ENCODE data around the gene SPAG7. TPM values are rescaled to one million over a fixed set of nuclear protein-coding genes. Genes with fewer than 3 reads are reported as not detected.
A peak's percentile ranks its signal among the peaks of the same experiment; 100 is the strongest.

SPAG7 gene
- total RNA-seq, 1 donor from 2014 or later, result 40.2 TPM

DNA sequence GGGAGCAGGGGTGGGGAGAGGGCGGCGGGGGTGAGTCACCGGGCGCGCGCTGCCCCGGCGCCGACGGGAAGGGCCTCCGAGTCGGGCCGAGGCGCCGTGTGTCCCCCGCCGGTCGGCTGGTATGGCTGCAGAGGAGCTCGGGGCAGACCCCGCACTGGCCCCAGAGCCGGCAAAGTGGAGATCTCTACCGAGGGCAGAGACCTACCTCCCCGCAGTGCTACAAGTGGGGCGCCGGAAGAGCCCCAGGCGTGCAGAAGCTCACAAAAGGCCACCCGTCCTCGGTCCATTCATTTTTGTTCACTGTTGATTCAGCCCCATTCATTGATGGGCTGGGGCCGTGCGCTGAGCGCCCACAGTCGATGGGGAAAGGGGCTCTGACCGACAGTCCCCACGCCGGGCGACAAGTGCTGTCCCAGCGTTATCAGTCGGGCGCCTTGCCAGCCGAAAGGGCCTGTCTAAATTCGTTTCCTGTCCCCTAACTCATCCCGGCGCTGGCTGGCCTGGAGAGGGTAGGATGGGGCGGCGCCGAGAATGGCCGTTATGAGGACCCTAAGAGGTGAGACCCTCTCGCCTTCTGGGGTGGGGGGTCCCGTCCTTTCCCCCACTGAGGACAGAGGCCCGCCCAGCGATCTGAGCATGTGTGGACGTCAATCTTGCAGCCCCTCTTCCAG, 17.4 kb downstream of the SPAG7 start:
- DNase-seq (ENCODE audit: low spot score), result peak; percentile 41

DNA sequence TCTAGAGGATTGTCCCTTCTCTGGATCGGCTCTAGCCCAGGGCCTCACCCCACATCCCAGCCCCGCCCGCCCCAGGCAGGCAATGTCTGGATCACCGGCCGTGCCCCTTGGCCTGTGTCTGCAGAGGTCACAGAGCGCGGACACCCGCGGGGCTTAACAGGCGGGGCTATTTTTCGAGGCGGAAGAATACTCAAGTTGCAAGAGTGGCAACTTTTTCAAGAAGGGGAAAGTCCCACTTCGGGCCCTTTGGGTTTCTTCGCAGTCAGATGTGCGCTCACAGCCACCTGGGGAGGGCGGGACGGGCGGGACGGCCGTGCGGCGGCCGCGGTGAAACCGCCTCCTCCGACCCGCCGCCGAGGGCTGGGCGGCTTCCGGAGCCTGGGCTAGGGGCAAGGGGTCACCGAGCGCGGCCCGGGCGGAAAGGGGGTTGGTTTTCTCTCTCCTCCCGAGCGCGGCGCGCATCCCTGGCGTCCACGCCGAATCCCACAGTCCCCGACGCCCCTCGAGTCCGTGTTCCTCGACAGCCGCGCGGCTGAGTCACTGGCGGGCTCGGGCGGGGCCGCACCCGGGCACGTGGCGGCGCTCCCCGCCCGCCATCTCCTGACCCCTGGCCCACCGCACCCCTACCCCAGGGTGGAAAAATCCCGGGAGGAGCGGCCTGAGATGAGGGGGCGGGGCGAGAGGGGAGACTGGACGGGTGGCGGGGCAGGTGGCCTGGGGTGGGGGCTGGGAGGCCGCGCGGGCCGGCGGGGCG, 18.1 kb downstream of the SPAG7 start:
- DNase-seq (ENCODE audit: low spot score), result peak; percentile 77

DNA sequence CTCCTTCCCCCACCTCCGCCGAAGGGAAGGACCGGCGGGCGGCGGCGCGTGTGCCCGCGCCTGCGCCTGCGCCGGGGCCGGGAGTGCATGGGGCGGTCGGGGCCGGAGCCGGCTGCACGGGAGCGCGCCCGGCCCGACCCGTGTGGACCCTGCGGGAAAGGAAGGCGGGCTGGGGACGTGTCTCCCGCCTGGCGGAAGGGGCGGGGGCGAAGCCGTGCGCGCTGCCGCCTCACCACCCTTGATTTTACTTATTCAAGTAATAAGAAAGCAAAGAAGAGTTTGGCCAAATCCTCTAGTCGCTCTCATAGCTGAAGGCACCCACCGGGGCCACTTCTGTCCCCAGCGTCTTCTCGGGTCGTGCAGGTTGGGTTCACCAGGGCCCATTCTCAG, 18.7 kb downstream of the SPAG7 start:
- peak; percentile 95 for DNase-seq (ENCODE audit: low spot score)

DNA sequence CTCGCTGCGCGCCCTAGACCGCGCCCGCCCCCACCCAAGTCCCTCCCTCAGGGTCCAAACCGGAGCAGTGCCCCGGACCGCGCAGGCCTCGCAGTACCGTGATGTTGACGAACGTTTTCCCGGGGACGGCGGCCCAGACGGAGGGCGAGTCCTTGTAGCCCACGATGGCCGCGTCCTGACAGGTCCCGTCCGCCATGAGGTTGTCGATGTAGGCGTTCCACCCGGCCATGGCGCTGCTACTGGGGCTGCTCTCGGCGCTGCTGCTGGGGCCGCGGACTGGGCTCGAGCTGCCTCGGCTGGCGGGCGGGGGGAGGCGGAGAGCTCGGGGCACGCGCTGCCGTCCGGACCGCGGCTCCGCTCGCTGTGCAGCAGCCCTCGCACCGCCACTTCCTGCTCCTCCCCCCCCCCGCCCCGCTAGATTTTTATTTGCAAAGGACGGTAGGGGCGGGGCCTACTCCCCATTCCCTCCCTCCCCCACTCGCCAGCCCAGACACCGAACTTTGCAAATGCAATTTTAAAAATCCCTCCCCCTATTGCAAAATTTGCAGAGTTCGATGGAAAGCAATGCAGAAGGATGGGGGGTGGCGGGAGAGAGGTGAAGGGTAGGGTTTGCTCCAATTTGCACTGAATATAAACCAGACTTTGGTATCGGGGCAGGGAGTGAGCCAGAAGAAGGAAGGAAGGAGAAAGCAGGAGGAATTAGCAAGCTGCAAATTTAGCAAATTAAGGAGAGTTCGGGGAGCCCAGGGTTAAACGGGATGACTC, 19.3 kb downstream of the SPAG7 start, which contains the start of gene PFN1:
PFN1 (minus strand) TSS at position 365 of the 765 bp plus-strand sequence; CDS start at position 229, 136 bp downstream.
- DNase-seq (ENCODE audit: low spot score), result peak; percentile 95

DNA sequence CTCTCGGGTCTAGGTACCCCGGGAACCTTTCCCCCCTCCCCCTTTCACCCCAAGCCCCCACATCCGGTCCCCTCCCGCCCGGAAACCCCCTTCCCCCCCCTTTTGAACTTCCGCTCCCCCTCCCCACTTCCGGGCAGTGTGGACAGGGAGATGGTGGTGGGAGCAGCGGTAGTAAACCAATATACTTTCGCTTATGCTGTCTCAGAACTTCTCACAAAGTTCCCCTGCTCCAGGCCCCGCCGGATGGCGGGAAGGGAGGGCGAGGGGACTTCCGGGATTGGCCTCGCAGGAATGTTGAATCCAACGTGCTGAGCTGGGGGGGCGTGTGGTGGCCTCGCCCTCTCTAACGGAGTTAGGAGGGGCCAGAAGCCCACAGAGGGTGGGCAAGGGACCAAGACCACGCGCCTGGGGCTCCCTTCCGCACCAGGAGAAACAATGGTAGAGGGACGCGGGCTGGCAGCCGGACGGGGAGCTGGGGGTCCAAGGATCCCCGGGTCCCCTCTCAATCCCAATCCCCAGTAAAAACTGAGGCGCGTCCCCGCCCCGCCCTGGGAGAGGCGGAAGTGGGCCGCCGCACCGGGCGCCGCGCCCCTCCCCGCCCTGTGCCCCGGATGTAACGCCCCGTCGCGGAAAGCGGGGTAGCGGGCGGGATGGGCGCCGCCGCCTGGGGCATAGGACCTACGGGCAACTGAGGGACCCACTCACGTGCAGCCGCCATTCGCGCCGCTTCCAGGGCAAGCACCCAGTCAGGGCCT, 20.0 kb downstream of the SPAG7 start:
- DNase-seq (ENCODE audit: low spot score), result peak; percentile 72

DNA sequence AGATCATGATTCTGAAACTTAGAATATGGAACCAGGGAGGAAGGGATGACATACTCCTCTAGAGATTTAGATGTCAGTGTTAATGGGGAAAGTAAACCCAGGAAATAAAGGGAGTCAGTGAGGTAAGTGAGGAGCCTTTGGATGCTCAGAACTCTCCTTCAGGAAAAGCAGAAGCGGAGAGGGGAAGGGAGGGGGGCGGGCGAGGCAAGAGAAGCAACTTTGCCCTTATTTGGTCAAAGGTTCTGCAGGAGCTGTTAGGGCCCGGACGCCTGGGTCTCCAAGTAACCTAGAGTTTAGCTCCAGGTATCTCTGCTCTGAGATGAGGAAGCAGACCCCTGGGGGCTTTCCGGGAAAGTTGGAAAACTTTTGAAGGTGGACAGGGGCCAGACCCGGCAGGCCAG, 20.6 kb downstream of the SPAG7 start:
- DNase-seq (ENCODE audit: low spot score), result peak; percentile 50

DNA sequence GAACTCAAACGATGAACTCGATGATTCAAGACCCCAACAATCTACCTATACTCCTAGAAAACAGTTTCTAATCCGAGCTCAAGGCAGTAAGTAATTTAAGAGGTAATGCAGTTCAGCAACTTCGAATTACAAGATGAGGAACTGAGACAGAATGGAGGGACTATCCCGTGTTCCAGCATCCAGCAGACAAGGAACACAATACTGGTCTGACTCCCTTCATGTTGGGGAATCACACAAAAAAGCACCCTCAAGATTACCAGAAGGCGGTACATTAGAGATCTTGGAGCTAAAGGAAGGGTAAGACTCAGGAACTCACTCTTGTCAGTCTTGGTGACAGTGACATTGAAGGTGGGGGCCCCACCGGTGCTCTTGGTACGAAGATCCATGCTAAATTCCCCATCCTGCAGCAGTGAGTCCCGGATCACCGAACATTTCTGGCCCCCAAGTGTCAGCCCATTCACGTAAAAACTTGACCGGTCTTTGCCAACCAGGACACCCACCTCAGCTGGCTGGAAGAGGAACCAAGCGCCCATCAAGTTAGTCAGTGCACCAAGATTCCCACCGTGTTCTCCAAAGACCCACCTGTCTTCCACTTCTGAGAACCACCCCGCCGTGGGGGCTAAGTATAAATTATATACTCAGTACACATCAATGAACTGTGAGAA, 21.2 kb downstream of the SPAG7 start:
- DNase-seq (ENCODE audit: low spot score), result no peak

DNA sequence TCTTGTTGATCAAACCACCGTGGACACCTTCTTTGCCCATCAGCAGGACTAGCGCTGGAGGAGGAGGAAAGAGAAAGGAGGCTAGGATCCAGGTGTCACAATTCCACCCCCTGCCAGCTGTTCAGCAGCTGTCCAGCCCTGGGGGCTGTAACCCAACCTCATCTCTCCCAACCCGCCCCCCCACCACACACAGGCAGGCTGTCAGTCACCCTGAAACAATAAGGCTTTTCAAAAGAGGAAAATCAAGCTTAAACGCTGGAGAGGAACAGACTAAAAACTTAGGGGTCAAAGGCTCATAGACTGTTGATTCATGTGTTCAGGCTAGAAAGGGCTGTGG, 21.7 kb downstream of the SPAG7 start:
- no peak for DNase-seq (ENCODE audit: low spot score)

DNA sequence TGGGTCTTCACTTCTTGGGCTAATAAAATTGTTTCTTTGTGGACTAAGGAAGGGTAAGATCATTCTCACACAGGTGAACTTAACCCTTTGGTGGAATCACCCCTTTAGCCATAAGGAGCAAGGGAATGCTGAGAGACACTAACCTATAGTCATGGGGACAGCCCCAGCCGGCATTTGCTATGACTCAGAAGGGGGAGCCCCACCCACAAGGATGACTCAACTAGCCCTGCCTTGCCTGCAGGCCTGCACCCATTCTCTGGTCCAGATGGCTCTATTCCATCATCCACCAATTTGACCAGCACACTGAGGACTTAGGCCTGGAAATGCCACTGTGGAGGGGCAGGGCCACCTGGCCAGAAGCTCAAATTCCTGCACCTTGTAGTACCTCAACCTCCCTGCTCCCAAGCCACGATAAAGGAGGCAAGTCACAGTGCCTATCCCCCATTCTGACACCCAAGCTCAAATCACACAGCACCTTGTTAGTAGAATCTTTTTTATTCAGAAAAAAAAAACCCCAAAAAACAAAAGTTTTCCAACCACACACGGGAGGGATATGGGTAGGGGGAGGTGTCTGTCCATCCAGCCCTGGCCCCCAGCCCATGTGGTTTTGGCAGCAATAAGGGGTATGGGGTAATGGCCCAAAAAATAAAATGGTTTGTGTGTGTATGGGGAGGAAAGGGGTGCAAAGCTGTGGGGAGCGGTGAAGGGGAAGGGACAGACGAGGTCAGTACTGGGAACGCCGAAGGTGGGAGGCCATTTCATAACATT, 22.3 kb downstream of the SPAG7 start:
- DNase-seq (ENCODE audit: low spot score), result peak; percentile 74

DNA sequence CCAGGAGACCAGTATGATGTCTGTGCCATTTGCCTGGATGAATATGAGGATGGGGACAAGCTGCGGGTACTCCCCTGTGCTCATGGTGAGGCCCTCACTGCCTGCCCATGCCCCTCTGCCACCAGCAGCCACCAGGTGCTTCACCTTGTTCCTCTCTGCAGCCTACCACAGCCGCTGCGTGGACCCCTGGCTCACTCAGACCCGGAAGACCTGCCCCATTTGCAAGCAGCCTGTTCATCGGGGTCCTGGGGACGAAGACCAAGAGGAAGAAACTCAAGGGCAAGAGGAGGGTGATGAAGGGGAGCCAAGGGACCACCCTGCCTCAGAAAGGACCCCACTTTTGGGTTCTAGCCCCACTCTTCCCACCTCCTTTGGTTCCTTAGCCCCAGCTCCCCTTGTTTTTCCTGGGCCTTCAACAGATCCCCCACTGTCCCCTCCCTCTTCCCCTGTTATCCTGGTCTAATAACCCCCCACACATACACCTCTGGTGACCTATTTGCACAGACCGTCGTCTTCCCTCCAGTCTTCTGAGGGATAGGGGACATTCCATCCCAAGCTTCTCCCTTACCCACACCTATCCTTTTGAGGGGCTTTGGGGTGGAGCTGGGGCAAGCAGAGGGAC, 23.0 kb downstream of the SPAG7 start:
- no peak for DNase-seq (ENCODE audit: low spot score)

DNA sequence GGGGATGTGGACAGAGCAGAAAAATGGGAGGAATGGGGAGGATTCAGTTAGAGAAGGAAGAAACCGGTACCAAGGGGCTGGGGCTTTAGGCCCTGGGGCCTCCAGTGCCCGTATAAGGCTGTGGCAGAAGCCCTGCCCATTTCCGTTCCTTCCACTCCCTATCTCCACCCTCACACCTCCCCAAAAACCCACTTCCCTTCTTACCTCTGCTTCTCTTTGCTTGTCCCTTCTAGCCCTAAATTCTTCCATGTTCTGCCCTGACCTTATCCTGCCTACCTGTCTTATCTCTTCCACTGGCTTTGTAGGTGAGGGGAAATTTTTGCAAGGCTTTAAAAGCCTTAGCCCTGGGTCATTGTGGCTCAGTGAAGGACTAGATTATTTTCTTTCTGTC, 23.5 kb downstream of the SPAG7 start:
- DNase-seq (ENCODE audit: low spot score), result no peak

DNA sequence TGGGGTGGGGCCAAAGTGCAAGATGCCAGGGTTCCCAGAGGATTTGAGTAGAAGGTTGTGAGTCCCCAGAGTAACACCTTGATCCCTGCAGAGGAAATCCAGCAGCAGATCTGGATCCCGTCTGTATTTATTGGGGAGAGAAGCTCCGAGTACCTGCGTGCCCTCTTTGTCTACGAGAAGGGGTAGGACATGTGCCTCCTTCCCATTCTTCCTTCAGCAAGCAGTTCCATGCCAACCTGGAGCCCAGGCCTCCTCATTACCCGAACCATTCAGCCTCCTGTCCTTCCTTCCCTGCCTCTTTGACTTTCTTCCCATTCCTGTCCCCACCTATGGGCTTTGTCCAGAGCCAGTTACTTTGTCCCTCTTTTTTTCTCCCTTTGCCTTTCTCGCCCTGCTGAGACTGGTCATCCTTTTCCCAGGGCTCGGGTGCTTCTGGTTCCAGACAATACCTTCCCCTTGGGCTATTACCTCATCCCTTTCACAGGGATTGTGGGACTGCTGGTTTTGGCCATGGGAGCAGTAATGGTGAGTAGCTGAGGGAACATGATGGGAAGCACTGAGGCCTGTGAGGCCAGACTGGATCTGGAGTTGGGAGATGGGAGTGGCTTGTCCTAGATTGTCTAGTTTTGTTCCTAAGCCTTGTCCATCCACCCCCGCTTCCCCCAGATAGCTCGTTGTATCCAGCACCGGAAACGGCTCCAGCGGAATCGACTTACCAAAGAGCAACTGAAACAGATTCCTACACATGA, 24.7 kb downstream of the SPAG7 start:
- DNase-seq (ENCODE audit: low spot score), result no peak

DNA sequence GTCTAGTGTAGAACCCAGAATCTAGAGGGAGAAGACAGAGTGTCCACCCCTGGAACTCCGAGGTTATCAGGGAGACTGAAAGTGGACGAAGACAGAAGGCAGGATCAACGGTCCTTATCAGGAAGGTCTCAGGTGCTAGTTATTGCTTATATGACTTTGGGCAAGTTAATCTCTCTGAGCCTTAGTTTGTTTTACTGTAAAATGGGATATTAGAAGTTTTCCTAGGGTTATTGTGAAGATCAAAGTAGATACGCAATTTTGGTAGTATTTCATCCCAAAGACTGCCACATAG, 26.4 kb downstream of the SPAG7 start:
- no peak for DNase-seq (ENCODE audit: low spot score)

DNA sequence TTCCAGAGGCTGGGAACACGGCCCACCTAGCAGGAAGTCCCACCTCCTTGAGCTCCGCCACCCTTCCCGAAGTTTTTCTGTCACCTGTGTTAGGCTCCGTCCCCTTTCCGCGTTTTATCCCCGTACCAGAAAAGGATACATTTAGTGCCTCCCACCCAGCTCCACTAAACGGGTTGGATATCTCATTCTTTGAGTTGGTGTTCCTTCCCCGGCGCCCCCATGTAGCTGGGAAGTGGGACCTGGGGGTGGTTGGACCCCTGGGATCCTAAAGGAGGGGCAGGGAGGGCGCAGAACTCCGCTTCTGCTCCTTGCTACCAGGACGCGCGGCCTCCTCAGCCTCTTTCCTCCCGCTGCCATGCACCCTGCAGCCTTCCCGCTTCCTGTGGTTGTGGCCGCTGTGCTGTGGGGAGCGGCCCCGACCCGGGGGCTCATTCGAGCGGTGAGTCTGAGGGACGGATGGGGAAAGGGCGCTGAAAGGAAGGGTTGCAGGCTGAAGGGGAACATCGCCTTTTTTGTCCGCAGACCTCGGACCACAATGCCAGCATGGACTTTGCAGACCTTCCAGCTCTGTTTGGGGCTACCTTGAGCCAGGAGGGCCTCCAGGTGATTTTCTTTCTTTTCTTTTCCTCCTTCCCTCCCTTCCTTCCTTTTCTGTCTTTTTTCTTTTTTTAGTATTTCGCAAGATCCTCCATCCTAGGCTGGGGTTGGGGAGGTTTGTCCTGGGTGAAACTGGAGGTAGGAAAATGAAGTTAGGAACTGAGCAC, 26.9 kb downstream of the SPAG7 start:
- DNase-seq (ENCODE audit: low spot score), result no peak

DNA sequence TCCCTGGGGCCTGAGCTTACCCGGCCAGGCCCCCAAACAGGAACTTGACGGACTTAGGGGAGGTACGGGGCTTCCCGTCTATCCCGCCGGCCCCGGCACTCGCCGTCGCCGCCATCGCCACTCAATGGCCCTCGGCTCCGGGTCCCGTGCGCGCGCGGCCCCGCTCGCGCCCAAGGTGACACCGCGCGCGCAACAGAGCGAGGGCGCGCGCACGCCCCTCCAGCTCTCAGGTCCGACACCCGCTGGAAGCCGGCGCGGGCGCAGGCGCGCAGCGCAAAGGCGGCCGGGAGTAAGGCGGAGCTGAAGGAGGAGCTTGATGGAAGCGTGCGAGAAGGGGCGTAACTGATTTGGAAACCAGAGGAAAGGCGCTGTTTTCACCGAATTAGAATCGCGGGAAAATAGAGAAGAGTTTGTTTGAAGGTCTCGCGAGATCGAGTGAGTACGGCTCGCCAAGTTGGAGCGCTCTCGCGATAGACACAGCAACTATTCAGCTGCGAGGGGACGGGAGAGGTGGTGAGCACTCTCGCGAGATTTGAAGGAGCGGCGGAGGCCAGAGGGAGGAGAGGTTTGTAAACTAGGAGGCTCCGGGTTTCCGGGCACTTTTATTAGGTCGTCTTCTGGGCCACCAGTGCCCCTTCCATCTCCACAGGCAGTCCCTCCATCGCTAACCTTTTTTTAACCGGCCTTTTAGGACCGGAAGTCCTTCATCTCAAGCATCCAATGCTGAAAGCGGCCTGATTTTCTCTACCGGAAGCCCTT, 27.6 kb downstream of the SPAG7 start, which contains the start of the genes RNF167 and SLC25A11:
RNF167 (plus strand) TSS at position 473 of the 759 bp plus-strand sequence. CDS start 642 bp downstream, outside the sequence.
SLC25A11 (minus strand) TSS at position 251 of the 759 bp plus-strand sequence; CDS start at position 115, 136 bp downstream.
- DNase-seq (ENCODE audit: low spot score), result peak; percentile 100

DNA sequence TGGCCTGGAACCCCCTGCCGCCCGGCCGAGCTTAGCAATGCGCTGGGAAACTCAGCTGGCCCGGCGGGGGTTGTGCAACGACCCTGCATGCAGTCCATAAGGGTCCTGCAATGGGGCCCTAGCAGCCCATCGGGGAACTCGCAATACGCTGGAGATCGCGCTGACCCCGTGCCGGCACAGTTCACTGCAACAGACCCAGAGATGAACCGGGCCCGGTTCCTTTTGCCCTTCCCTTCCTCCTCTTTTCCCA, 28.1 kb downstream of the SPAG7 start:
- no peak for DNase-seq (ENCODE audit: low spot score)

DNA sequence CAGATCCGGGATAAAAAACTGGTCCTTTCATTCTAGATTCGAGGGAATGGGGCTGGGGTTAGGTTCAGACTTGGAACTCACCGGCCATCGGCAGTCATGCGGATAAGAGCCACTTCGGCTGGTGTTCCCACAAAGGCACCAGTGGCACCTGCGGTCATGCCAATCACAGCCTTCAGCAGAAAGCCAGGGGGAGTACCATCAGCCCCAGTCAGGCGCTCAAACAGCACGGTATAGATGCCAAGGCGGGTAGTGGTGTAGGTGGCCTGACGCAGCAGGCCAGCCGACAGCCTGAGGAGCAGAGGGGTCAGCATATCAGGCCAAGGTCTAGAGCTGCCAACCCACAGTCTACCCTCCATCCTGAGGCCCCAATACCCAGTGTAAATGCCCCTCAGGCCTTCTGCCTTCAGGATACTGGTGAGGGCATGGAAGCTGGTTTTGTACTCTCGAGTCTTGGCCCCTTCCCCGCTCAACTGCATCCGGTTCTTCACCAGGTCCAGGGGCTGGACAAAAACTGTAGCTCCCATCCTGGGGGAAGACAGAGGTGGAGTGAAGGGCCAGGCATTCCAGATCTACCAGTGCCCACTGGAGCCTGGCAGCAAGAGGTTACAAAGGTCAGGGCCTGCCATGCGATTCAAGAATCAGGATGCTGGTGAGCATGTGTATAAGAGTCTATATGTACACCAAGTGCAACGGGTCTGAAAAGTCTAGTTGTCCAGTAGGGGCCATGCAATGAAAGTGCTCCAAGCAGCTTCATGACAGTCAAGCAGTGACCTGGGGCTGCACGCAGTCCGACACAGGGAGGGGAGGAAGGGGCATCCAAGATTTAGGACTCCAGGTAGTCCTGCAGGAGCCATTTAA, 28.7 kb downstream of the SPAG7 start:
- DNase-seq (ENCODE audit: low spot score), result no peak

Data from umbilical cord (tissue), 2 donors.